PFSK-1 (cell line): ENCODE data around the gene SEPTIN11.

ENCODE experiments used
- FOXP2 ChIP-seq: optimal IDR thresholded peaks from 2 replicates; pipeline ENCODE3; 2011; ENCODE audit warnings: borderline replicate concordance, control low read depth, inconsistent platforms; ENCODE audit not compliant: insufficient read depth; ENCODE audit errors: extremely low read length, extremely low read depth
- POLR2AphosphoS5 ChIP-seq: IDR thresholded peaks from 2 replicates; pipeline ENCODE4 v1.6.1; 2012; ENCODE audit warnings: low read depth, mild to moderate bottlenecking, control low read depth, low read length, moderate library complexity
- SIN3A ChIP-seq: IDR thresholded peaks from 2 replicates; pipeline ENCODE4 v1.6.1; 2012; ENCODE audit warnings: mild to moderate bottlenecking, low read length, moderate library complexity, borderline replicate concordance; ENCODE audit not compliant: insufficient read depth
- TAF1 ChIP-seq: IDR thresholded peaks from 2 replicates; pipeline ENCODE4 v1.6.1; 2012; ENCODE audit warnings: low read length, control low read depth, borderline replicate concordance; ENCODE audit not compliant: insufficient read depth
- TF ChIP-seq, protein P1 (sequence below), 2 experiments: IDR thresholded peaks; 2 replicates each; pipeline versions ENCODE4 v1.6.1 to v1.8.0; 2011 to 2012; ENCODE audit warnings: low read depth in 2 of 2, low read length in 2 of 2, control low read depth in 1 of 2, inconsistent platforms in 1 of 2, mild to moderate bottlenecking in 1 of 2, moderate library complexity in 1 of 2; ENCODE audit not compliant: insufficient read depth in 1 of 2

SEPTIN11 gene

GRCh38 chr4:76931576-76932276, 17.8 kb upstream of the SEPTIN11 start:
- TF ChIP-seq TAF1: no peak
- TF ChIP-seq, protein P1, sequence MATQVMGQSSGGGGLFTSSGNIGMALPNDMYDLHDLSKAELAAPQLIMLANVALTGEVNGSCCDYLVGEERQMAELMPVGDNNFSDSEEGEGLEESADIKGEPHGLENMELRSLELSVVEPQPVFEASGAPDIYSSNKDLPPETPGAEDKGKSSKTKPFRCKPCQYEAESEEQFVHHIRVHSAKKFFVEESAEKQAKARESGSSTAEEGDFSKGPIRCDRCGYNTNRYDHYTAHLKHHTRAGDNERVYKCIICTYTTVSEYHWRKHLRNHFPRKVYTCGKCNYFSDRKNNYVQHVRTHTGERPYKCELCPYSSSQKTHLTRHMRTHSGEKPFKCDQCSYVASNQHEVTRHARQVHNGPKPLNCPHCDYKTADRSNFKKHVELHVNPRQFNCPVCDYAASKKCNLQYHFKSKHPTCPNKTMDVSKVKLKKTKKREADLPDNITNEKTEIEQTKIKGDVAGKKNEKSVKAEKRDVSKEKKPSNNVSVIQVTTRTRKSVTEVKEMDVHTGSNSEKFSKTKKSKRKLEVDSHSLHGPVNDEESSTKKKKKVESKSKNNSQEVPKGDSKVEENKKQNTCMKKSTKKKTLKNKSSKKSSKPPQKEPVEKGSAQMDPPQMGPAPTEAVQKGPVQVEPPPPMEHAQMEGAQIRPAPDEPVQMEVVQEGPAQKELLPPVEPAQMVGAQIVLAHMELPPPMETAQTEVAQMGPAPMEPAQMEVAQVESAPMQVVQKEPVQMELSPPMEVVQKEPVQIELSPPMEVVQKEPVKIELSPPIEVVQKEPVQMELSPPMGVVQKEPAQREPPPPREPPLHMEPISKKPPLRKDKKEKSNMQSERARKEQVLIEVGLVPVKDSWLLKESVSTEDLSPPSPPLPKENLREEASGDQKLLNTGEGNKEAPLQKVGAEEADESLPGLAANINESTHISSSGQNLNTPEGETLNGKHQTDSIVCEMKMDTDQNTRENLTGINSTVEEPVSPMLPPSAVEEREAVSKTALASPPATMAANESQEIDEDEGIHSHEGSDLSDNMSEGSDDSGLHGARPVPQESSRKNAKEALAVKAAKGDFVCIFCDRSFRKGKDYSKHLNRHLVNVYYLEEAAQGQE (IDR thresholded peaks at IDR 0.05; ENCODE audit: insufficient read depth in 1 of 2, low read depth in 2 of 2, low read length in 2 of 2): no peak
- no peak for TF ChIP-seq SIN3A

- no peak for TF ChIP-seq TAF1
- TF ChIP-seq SIN3A: no peak
- TF ChIP-seq POLR2AphosphoS5: no peak
- TF ChIP-seq, protein P1 (IDR thresholded peaks at IDR 0.05; ENCODE audit: insufficient read depth in 1 of 2, low read depth in 2 of 2, low read length in 2 of 2): no peak
- no peak for TF ChIP-seq FOXP2
Observed at GRCh38 chr4:76939184-76939583, 10.4 kb upstream of the SEPTIN11 start.

DNA sequence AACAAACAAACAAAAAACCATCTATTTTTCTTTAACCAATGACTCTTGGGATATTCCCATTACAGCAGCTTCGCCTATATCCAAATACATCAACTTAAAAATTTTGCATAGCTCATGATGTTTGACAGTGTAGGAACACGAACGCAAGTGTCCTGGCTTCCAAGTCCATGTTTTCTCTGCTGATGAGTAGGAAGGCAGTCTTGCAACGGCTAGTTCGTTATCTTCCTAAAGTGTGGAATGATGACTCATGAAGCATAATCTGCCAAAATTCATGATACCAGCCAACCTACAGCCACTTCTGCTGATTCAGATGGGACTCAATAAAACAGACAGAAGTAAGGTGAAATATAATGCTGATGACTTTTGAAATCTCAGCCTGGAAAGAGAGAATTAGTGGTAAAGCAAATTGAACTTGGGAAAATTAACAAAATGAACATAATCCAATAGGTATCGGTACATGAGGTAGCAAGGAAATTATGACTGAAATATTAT, 6.4 kb upstream of the SEPTIN11 start:
- TF ChIP-seq POLR2AphosphoS5 (no peak), TAF1 (no peak), SIN3A (no peak), FOXP2 (no peak)
- TF ChIP-seq, protein P1 (IDR thresholded peaks at IDR 0.05; ENCODE audit: insufficient read depth in 1 of 2, low read depth in 2 of 2, low read length in 2 of 2): no peak

DNA sequence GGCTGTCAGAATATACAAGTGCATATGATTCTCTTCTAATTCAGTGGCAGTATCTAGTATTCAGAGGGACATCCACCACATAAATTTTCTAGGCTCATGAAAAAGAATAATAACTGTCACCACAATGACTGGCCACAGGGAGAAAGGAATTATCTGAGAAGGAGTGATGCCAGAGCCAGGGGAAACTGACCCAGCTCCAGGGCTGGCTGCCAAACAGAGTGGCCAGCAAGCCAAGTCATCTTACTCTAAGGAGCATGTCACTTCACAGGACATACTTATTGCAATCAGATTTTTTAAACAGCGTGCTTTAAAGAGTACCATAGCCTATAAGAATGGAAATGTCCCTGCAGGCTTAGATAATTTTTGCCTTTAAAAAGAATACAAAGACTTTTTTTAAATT, 5.8 kb upstream of the SEPTIN11 start:
- TF ChIP-seq, protein P1 (IDR thresholded peaks at IDR 0.05; ENCODE audit: insufficient read depth in 1 of 2, low read depth in 2 of 2, low read length in 2 of 2): no peak
- TF ChIP-seq TAF1: no peak
- no peak for TF ChIP-seq POLR2AphosphoS5
- no peak for TF ChIP-seq SIN3A
- TF ChIP-seq FOXP2: no peak

- TF ChIP-seq FOXP2 (no peak), SIN3A (no peak), TAF1 (no peak), POLR2AphosphoS5 (no peak)
- TF ChIP-seq, protein P1 (IDR thresholded peaks at IDR 0.05; ENCODE audit: insufficient read depth in 1 of 2, low read depth in 2 of 2, low read length in 2 of 2): no peak
Observed at GRCh38 chr4:76947369-76947768, 2.2 kb upstream of the SEPTIN11 start.
